Measurements from ENCODE around the gene OGG1. TPM values are rescaled to one million over a fixed set of nuclear protein-coding genes. Genes with fewer than 3 reads are reported as not detected.

OGG1 gene
- 38.6 and 39.8 TPM in 2 replicates for total RNA-seq
- long read RNA-seq, partial matches to known transcripts: 1 of 5 reads
- long read RNA-seq, other reads (novel, unspliced or antisense): 3 of 5 reads

- peaks cover under 1% of the 10 kb centered on the region for H3K36me3 Mint-ChIP-seq (ENCODE audit: low read depth)
- peak within 1 kb of the TSS; percentile 98 for H3K27ac Mint-ChIP-seq (ENCODE audit: unreplicated experiment)
- peaks cover 33% of the 10 kb centered on the region for H3K4me1 Mint-ChIP-seq
- peak within 1 kb of the TSS; percentile 99 for H3K4me3 Mint-ChIP-seq
- peaks cover 4% of the 10 kb centered on the region for H3K27me3 Mint-ChIP-seq (ENCODE audit: low read depth)
- H3K9me3 Mint-ChIP-seq: no peaks in the 10 kb centered on the region
- peak; percentile 90 for DNase-seq (ENCODE audit: low read depth, low spot score)
- TF ChIP-seq, protein P1, sequence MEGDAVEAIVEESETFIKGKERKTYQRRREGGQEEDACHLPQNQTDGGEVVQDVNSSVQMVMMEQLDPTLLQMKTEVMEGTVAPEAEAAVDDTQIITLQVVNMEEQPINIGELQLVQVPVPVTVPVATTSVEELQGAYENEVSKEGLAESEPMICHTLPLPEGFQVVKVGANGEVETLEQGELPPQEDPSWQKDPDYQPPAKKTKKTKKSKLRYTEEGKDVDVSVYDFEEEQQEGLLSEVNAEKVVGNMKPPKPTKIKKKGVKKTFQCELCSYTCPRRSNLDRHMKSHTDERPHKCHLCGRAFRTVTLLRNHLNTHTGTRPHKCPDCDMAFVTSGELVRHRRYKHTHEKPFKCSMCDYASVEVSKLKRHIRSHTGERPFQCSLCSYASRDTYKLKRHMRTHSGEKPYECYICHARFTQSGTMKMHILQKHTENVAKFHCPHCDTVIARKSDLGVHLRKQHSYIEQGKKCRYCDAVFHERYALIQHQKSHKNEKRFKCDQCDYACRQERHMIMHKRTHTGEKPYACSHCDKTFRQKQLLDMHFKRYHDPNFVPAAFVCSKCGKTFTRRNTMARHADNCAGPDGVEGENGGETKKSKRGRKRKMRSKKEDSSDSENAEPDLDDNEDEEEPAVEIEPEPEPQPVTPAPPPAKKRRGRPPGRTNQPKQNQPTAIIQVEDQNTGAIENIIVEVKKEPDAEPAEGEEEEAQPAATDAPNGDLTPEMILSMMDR (conservative IDR thresholded peaks at IDR 0.05): no peak
These were observed at the start of gene OGG1 for GRCh38 chr3:9749645-9750555. TSS of gene OGG1 (plus strand) at chr3:9749952. CDS start at chr3:9750287, 335 bp downstream.

GRCh38 chr3:9700536-9700935 is 49.2 kb upstream of the OGG1 start:
- TF ChIP-seq, protein P1 (conservative IDR thresholded peaks at IDR 0.05): no peak
- H3K36me3 Mint-ChIP-seq (ENCODE audit: low read depth): no peaks in the 10 kb centered on the region
- H3K9me3 Mint-ChIP-seq: no peaks in the 10 kb centered on the region
- peaks cover 33% of the 10 kb centered on the region for H3K27me3 Mint-ChIP-seq (ENCODE audit: low read depth)
- no peak overlapping the region for H3K4me3 Mint-ChIP-seq
- no peak overlapping the region for H3K27ac Mint-ChIP-seq (ENCODE audit: unreplicated experiment)
- DNase-seq (ENCODE audit: low read depth, low spot score): no peak
- peaks cover 4% of the 10 kb centered on the region for H3K4me1 Mint-ChIP-seq

DNA sequence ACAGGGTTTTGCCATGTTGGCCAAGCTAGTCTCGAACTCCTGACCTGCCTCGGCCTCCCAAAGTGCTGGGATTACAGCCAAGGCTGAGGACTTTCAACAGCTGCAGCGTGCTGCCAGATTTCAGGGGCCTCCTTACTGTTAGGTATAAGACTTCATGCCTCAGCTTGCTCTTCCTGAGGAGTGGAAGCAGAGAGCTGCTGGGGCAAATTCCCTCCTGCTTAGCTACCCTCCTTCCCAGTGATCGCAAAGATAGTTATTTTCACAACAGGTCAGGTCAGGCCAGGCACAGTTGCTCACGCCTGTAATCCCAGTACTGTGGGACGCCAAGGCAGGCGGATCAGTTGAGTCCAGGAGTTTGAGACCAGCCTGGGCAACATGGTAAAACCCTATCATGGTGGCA is 48.7 kb upstream of the OGG1 start:
- Mint-ChIP-seq H3K36me3 (ENCODE audit: low read depth) (no peaks in the 10 kb centered on the region), H3K9me3 (no peaks in the 10 kb centered on the region), H3K4me3 (no peak overlapping the region), H3K27ac (ENCODE audit: unreplicated experiment) (no peak overlapping the region), H3K4me1 (peaks cover 4% of the 10 kb centered on the region), H3K27me3 (ENCODE audit: low read depth) (peaks cover 37% of the 10 kb centered on the region)
- DNase-seq (ENCODE audit: low read depth, low spot score): no peak
- TF ChIP-seq, protein P1 (conservative IDR thresholded peaks at IDR 0.05): no peak

DNA sequence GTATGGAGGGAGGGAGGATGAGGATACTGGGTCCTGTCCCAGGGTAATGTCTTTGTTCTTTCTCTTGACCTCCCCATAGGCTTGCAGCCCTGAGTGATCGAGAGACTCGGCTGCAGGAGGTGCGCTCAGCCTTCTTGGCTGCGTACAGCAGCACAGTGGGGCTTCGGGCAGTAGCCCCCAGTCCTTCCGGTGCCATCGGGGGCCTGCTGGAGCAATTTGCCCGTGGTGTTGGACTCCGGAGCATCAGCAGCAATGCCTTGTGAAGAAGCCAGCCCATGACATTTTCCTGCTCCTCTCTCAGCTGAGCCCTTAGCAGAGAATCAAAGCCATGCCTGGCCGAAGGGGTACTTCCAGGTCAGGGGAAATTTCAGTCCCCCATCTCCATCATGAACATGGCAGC is 48.0 kb upstream of the OGG1 start:
- DNase-seq (ENCODE audit: low read depth, low spot score): no peak
- Mint-ChIP-seq H3K27ac (ENCODE audit: unreplicated experiment) (no peak overlapping the region), H3K27me3 (ENCODE audit: low read depth) (peaks cover 44% of the 10 kb centered on the region), H3K9me3 (no peaks in the 10 kb centered on the region), H3K36me3 (ENCODE audit: low read depth) (no peaks in the 10 kb centered on the region), H3K4me1 (peaks cover 4% of the 10 kb centered on the region), H3K4me3 (no peak overlapping the region)
- TF ChIP-seq, protein P1 (conservative IDR thresholded peaks at IDR 0.05): no peak

- H3K4me1 Mint-ChIP-seq: peaks cover 4% of the 10 kb centered on the region
- no peaks in the 10 kb centered on the region for H3K36me3 Mint-ChIP-seq (ENCODE audit: low read depth)
- H3K27ac Mint-ChIP-seq (ENCODE audit: unreplicated experiment): no peak overlapping the region
- TF ChIP-seq, protein P1 (conservative IDR thresholded peaks at IDR 0.05): no peak
- peak overlapping the region; percentile 41 for H3K4me3 Mint-ChIP-seq
- H3K9me3 Mint-ChIP-seq: no peaks in the 10 kb centered on the region
- peaks cover 52% of the 10 kb centered on the region for H3K27me3 Mint-ChIP-seq (ENCODE audit: low read depth)
- no peak for DNase-seq (ENCODE audit: low read depth, low spot score)
These were observed 46.5 kb upstream of the OGG1 start for GRCh38 chr3:9703240-9703639.

Measured in neural crest cell (in vitro differentiated cells).